HepG2 (cell line): Measurements from ENCODE around the gene PACS1. TPM values are rescaled to one million over a fixed set of nuclear protein-coding genes. Genes with fewer than 3 reads are reported as not detected.

Experiments used
- ADNP ChIP-seq: sonication (generic); formaldehyde crosslinking; IDR thresholded peaks from 2 replicates; pipeline ENCODE4 v1.4.0; 2020; ENCODE audit warnings: missing genetic modification reagents
- ARNTL ChIP-seq: sonication (generic); formaldehyde crosslinking; IDR thresholded peaks from 2 replicates; pipeline ENCODE4 v1.4.0; 2020; ENCODE audit warnings: mild to moderate bottlenecking, missing genetic modification reagents
- ATF5 ChIP-seq: sonication (generic); formaldehyde crosslinking; IDR thresholded peaks from 2 replicates; pipeline ENCODE4 v1.4.0; 2020; ENCODE audit warnings: mild to moderate bottlenecking, low read depth, missing genetic modification reagents
- CENPT ChIP-seq: sonication (generic); formaldehyde crosslinking; IDR thresholded peaks from 2 replicates; pipeline ENCODE4 v1.8.0; 2022; ENCODE audit warnings: low read depth, mild to moderate bottlenecking, moderate library complexity, missing genetic modification reagents
- EED ChIP-seq: sonication (generic); formaldehyde crosslinking; IDR thresholded peaks from 2 replicates; pipeline ENCODE4 v1.5.0; 2020; ENCODE audit warnings: mild to moderate bottlenecking, missing genetic modification reagents
- FOXP1 ChIP-seq, 2 experiments: fragments of 450-650 bp in 1 of 2; IDR thresholded peaks; 2 replicates each; pipeline ENCODE4 v1.6.1; 2017 to 2018; ENCODE audit warnings: antibody characterized with exemption in 1 of 2
- HNRNPL ChIP-seq: fragments of 200-400 bp; formaldehyde crosslinking; IDR thresholded peaks from 2 replicates; pipeline ENCODE4 v1.6.1; 2017; ENCODE audit warnings: mild to moderate bottlenecking, low read depth, low read length
- MEIS1 ChIP-seq: sonication (generic); formaldehyde crosslinking; IDR thresholded peaks from 2 replicates; pipeline ENCODE4 v1.9.0; 2021; ENCODE audit warnings: mild to moderate bottlenecking, missing genetic modification reagents, moderate library complexity, borderline replicate concordance
- NFE2 ChIP-seq: sonication (generic); formaldehyde crosslinking; IDR thresholded peaks from 2 replicates; pipeline ENCODE4 v1.4.0; 2020; ENCODE audit warnings: missing genetic modification reagents
- PHB2 ChIP-seq: fragments of 450-650 bp; IDR thresholded peaks from 2 replicates; pipeline ENCODE4 v1.6.1; 2018; ENCODE audit not compliant: partially characterized antibody
- REXO4 ChIP-seq: sonication (generic); formaldehyde crosslinking; IDR thresholded peaks from 2 replicates; pipeline ENCODE4 v1.8.0; 2022; ENCODE audit warnings: missing genetic modification reagents, mild to moderate bottlenecking, borderline replicate concordance
- THAP7 ChIP-seq: sonication (generic); formaldehyde crosslinking; IDR thresholded peaks from 2 replicates; pipeline ENCODE4 v1.8.1; 2023; ENCODE audit warnings: mild to moderate bottlenecking, missing genetic modification reagents
- ZNF124 ChIP-seq: sonication (generic); formaldehyde crosslinking; IDR thresholded peaks from 2 replicates; pipeline ENCODE4 v1.4.0; 2020; ENCODE audit warnings: missing genetic modification reagents
- ZNF20 ChIP-seq: sonication (generic); formaldehyde crosslinking; IDR thresholded peaks from 2 replicates; pipeline ENCODE4 v1.4.0; 2020; ENCODE audit warnings: mild to moderate bottlenecking, moderate library complexity, missing genetic modification reagents
- ZNF232 ChIP-seq: sonication (generic); formaldehyde crosslinking; IDR thresholded peaks from 2 replicates; pipeline ENCODE4 v1.4.0; 2020; ENCODE audit warnings: missing genetic modification reagents, borderline replicate concordance
- ZNF274 ChIP-seq: sonication (generic); formaldehyde crosslinking; IDR thresholded peaks from 2 replicates; pipeline ENCODE4 v1.5.1; 2020; ENCODE audit warnings: mild to moderate bottlenecking, missing genetic modification reagents
- ZNF598 ChIP-seq: sonication (generic); formaldehyde crosslinking; IDR thresholded peaks from 2 replicates; pipeline ENCODE4 v1.5.1; 2020; ENCODE audit warnings: mild to moderate bottlenecking, missing genetic modification reagents, borderline replicate concordance
- ZNF607 ChIP-seq: sonication (generic); formaldehyde crosslinking; IDR thresholded peaks from 2 replicates; pipeline ENCODE4 v1.5.1; 2020; ENCODE audit warnings: missing genetic modification reagents, mild to moderate bottlenecking, borderline replicate concordance
- ZNF879 ChIP-seq: sonication (generic); formaldehyde crosslinking; IDR thresholded peaks from 2 replicates; pipeline ENCODE4 v1.8.1; 2023; ENCODE audit warnings: missing genetic modification reagents
- polyA plus RNA-seq, 8 experiments: library from polyadenylated mRNA; depleted of rRNA in 3 of 8; stranded (reverse) in 7 of 8; unstranded in 1 of 8; fragments of >200 nt; fragmentation: Illumina TruSeq in 4 of 8; extraction: Trizol in 4 of 8; gene quantifications; 2 replicates each; pipeline versions ENCODE4 v1.2.1 to v1.2.3, GENCODE V29; 2011 to 2016; ENCODE audit warnings: low read depth in 4 of 8, missing spikeins in 1 of 8, mixed read lengths in 1 of 8; ENCODE audit not compliant: insufficient read depth in 1 of 8
- total RNA-seq, 5 experiments: library from RNA; depleted of rRNA; stranded (reverse); fragments of >200 nt; fragmentation: Illumina TruSeq; extraction: Trizol; gene quantifications; 2 replicates each; pipeline ENCODE4 v1.2.3, GENCODE V29; 2016; ENCODE audit warnings: low read depth in 1 of 5
- TF ChIP-seq, protein P1 (sequence below): sonication (generic); formaldehyde crosslinking; IDR thresholded peaks from 2 replicates; pipeline ENCODE4 v1.4.0; 2020; ENCODE audit warnings: missing genetic modification reagents, borderline replicate concordance
- TF ChIP-seq, protein P2 (sequence below): sonication (generic); formaldehyde crosslinking; IDR thresholded peaks from 2 replicates; pipeline ENCODE4; 2020; ENCODE audit warnings: missing genetic modification reagents, mild to moderate bottlenecking, borderline replicate concordance

Gene PACS1
- total and polyA plus RNA-seq, 2 of the 13 experiments (the other 11 are each of a cell fraction or from before 2014, with no cell fraction given) = 7.6 to 8.6 TPM

- TF ChIP-seq, protein P1, sequence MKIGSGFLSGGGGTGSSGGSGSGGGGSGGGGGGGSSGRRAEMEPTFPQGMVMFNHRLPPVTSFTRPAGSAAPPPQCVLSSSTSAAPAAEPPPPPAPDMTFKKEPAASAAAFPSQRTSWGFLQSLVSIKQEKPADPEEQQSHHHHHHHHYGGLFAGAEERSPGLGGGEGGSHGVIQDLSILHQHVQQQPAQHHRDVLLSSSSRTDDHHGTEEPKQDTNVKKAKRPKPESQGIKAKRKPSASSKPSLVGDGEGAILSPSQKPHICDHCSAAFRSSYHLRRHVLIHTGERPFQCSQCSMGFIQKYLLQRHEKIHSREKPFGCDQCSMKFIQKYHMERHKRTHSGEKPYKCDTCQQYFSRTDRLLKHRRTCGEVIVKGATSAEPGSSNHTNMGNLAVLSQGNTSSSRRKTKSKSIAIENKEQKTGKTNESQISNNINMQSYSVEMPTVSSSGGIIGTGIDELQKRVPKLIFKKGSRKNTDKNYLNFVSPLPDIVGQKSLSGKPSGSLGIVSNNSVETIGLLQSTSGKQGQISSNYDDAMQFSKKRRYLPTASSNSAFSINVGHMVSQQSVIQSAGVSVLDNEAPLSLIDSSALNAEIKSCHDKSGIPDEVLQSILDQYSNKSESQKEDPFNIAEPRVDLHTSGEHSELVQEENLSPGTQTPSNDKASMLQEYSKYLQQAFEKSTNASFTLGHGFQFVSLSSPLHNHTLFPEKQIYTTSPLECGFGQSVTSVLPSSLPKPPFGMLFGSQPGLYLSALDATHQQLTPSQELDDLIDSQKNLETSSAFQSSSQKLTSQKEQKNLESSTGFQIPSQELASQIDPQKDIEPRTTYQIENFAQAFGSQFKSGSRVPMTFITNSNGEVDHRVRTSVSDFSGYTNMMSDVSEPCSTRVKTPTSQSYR = no peak
- TF ChIP-seq NFE2 (CRISPR knock-in tag) = no peak
- TF ChIP-seq, protein P2, sequence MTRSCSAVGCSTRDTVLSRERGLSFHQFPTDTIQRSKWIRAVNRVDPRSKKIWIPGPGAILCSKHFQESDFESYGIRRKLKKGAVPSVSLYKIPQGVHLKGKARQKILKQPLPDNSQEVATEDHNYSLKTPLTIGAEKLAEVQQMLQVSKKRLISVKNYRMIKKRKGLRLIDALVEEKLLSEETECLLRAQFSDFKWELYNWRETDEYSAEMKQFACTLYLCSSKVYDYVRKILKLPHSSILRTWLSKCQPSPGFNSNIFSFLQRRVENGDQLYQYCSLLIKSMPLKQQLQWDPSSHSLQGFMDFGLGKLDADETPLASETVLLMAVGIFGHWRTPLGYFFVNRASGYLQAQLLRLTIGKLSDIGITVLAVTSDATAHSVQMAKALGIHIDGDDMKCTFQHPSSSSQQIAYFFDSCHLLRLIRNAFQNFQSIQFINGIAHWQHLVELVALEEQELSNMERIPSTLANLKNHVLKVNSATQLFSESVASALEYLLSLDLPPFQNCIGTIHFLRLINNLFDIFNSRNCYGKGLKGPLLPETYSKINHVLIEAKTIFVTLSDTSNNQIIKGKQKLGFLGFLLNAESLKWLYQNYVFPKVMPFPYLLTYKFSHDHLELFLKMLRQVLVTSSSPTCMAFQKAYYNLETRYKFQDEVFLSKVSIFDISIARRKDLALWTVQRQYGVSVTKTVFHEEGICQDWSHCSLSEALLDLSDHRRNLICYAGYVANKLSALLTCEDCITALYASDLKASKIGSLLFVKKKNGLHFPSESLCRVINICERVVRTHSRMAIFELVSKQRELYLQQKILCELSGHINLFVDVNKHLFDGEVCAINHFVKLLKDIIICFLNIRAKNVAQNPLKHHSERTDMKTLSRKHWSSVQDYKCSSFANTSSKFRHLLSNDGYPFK (CRISPR knock-in tag) = peak; percentile 20; the same call in 1 of the 2 replicates
- no peak for TF ChIP-seq PHB2
- TF ChIP-seq HNRNPL = no peak
- peak; percentile 31; the same call in 1 of the 2 replicates for TF ChIP-seq ARNTL (CRISPR knock-in tag)
- peak; percentile 66; the same call in 1 of the 2 replicates for TF ChIP-seq ZNF274 (CRISPR knock-in tag)
- TF ChIP-seq ZNF598 (CRISPR knock-in tag) = peak; percentile 60; the same call in 1 of the 2 replicates
- peak; percentile 75 for TF ChIP-seq EED
- no peak for TF ChIP-seq ZNF879 (CRISPR knock-in tag)
- TF ChIP-seq CENPT (CRISPR knock-in tag) = no peak
- no peak; the same call in 1 of the 2 replicates for TF ChIP-seq MEIS1 (CRISPR knock-in tag)
- TF ChIP-seq ZNF232 = peak; percentile 76; the same call in 1 of the 2 replicates
- TF ChIP-seq ATF5 (CRISPR knock-in tag) = 0 out of 2 replicates have a peak, but pooled peaks have one; percentile 48
- no peak for TF ChIP-seq REXO4 (CRISPR knock-in tag)
- no peak for TF ChIP-seq FOXP1 (IDR thresholded peaks at IDR 0.05)
- no peak for TF ChIP-seq FOXP1 (CRISPR knock-in tag; IDR thresholded peaks at IDR 0.05)
- TF ChIP-seq ADNP (CRISPR knock-in tag) = no peak
- 0 out of 2 replicates have a peak, but pooled peaks have one; percentile 20 for TF ChIP-seq ZNF124 (CRISPR knock-in tag)
- peak; percentile 79 for TF ChIP-seq ZNF607
- TF ChIP-seq THAP7 = no peak
- TF ChIP-seq ZNF20 (CRISPR knock-in tag) = 0 out of 2 replicates have a peak, but pooled peaks have one; percentile 47
These were observed 219.7 kb downstream of the PACS1 start (continued) for GRCh38 chr11:66289548-66290329.
